GM18951 (cell line): ENCODE results near the gene SEPTIN5.
"Not testable (repeated sequence)": the region's sequence is repeated elsewhere in the genome, so short reads cannot be mapped to it uniquely, and the experiment has no call there.

ENCODE experiments used
- POLR2A ChIP-seq: IDR thresholded peaks from 4 replicates; pipeline ENCODE4 v1.6.1; 2011; ENCODE audit warnings: mild to moderate bottlenecking; ENCODE audit not compliant: insufficient read length, insufficient read depth; ENCODE audit errors: extremely low read depth
- in situ Hi-C: fragments of 300-500 bp; cut with MboI; formaldehyde crosslinking; loops from one replicate; pipeline ENCODE4 v1.12.0; 2022; ENCODE audit warnings: low sequenced_read_pairs, mixed read lengths, inconsistent platforms; ENCODE audit not compliant: unreplicated experiment

Gene SEPTIN5

GRCh38 chr22:19691007-19691720 is 23.1 kb upstream of the SEPTIN5 start:
- in situ Hi-C loops, result no loop called here
- TF ChIP-seq POLR2A, result no peak

- in situ Hi-C loops, result no loop called here
- TF ChIP-seq POLR2A, result no peak
Measured at GRCh38 chr22:19691721-19692341, 22.5 kb upstream of the SEPTIN5 start.

- in situ Hi-C loops, result no loop called here
- no peak for TF ChIP-seq POLR2A
Measured at GRCh38 chr22:19693581-19693980, 20.7 kb upstream of the SEPTIN5 start.

DNA sequence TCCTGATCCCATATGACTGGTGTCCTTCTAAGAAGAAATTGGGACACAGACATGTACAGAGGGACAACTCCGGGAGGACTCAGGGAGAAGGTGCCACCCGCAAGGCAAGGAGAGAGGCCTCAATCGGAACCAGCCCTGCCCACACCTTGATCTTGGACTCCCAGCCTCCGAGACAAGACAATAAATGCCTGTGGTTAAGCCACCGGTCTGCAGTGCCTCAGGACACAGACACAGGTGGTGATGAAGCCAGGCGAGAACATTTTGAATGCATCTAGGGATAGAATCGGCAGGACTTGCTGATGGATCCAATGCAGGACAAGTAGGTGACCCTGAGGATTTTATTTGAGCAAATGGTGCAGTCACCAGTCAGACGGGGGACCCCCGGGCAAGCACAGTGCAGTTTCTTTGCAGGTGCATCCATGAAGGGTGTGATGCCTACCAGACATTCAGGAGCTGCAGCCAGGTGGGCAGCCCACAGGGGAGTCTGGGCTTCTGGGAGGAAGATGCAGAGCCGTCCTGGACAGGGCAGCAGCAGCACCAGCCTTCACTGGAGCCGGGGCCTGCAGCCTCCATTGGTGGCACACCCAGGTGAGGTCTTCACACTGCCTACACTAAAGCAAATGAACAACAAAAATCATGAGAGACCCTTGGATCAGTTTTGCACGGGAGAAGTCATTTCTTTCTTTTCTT is 20.2 kb upstream of the SEPTIN5 start:
- in situ Hi-C loops, result no loop called here
- TF ChIP-seq POLR2A, result no peak

DNA sequence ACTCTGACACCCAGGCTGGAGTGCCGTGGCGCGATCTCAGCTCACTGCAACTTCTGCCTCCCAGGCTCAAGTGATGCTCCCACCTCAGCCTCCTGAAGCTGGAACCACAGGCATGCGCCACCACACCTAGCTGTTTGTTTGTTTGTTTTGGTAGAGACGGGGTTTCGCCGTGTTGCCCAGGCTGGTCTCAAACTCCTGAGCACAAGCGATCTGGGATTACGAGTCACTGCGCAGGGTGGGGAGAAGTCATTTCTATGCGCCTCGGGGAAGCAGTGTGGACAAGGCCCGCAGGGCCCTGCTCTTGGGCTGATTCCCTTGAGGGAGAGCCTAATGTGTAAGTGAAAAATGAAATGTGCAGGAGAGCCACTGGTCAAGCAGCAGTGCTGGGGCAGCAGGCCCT is 19.6 kb upstream of the SEPTIN5 start:
- no peak for TF ChIP-seq POLR2A
- in situ Hi-C loops, result no loop called here

DNA sequence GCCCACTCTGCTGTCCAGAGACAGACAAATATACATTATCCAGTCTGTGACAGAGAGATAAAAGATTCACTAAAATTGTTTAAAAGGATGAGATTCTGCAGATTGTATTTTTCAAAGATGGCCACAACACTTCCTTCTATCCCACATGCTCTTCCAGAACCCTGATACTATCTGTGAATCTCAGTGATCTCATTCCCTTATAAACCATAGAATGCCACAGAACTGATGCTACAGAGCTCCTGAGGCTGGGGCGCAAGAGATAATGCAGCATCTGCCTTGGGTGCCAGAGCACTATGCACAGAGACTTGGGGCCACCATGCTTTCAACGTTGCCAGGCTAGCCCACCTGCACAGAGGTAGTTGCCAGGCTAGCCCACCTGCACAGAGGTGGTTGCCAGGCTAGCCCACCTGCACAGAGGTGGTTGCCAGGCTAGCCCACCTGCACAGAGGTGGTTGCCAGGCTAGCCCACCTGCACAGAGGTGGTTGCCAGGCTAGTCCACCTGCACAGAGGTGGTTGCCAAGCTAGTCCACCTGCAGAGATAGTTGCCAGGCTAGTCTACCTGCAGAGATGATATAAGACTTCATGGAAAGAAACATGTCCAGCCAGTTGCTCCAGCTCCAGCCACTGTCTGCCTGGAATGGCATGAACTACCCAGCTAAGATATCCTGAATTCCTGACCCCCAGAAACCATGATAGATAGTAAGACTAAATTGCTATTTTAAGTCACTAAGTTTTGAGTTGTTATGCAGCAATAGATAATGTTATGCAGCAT is 17.6 kb upstream of the SEPTIN5 start:
- TF ChIP-seq POLR2A, result no peak
- in situ Hi-C loops, result no loop called here

DNA sequence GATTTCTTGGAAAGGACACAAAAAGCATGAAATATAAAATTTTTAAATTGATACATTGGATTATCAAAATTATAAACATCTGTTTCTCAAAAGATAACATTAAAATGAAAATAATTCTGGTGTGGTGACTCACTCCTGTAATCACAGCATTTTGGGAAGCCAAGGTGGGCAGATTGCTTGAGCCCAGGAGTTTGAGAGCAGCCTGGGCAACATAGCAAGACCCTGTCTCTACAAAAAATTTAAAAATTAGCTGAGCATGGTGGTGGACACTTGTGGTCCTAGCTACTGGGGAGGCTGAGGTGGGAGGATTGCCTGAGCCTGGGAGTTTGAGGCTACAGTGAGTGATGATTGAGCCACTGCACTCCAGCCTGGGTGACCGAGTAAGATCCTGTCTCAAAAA is 16.4 kb upstream of the SEPTIN5 start:
- in situ Hi-C loops, result not testable (repeated sequence)

GRCh38 chr22:19700790-19701419 is 13.4 kb upstream of the SEPTIN5 start:
- TF ChIP-seq POLR2A, result no peak
- in situ Hi-C loops, result no loop called here

GRCh38 chr22:19701420-19702145 is 12.7 kb upstream of the SEPTIN5 start:
- in situ Hi-C loops, result no loop called here
- no peak for TF ChIP-seq POLR2A

- in situ Hi-C loops, result no loop called here
- TF ChIP-seq POLR2A, result no peak
Measured at GRCh38 chr22:19703869-19704268, 10.4 kb upstream of the SEPTIN5 start.

DNA sequence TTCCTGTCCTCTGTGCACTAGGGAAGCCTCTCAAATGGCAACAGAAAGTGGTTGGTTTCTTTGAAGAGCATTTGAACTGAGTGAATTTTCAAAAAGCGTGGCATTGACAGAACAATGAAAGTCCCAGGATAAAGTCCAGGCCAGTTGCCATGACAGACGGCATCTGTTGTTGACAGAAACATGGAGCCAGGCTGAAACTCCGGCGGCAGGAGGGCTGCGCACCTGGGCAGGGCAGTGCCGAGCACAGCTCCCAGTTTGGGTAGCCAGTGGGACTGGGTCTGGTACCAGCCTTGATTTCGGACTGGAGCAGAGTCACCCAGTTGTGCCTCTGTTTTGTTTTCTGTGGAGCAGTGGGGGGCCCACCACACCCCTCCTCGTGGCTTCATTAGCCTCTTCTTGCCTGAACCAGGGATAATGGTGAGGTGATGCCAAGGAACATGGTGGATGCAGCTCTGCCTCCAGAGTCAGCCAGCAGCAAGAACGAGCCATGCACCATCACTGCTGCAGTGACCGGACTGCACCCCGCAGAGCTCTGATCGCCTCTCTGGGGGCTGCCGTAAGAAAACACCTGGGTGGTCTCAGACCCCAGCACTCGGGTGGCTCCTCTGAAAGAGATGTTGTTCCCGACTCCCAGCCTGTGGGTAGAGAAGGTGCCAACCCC is 9.8 kb upstream of the SEPTIN5 start:
- no peak for TF ChIP-seq POLR2A
- in situ Hi-C loops, result no loop called here

- TF ChIP-seq POLR2A, result no peak
- in situ Hi-C loops, result no loop called here
Measured at GRCh38 chr22:19705181-19705934, 8.9 kb upstream of the SEPTIN5 start.
